GM13976 (cell line): ENCODE results near the gene HDAC7.

Experiments used
- DNase-seq: peaks from one replicate; pipeline ENCODE4 v3.0.0; 2012; ENCODE audit warnings: low spot score
- CTCF ChIP-seq: IDR thresholded peaks from 2 replicates; pipeline ENCODE4 v1.5.1; 2012; ENCODE audit warnings: borderline replicate concordance, mild to moderate bottlenecking; ENCODE audit not compliant: insufficient read depth; ENCODE audit errors: extremely low read depth, missing control alignments, control extremely low read depth
- in situ Hi-C: fragments of 300-500 bp; cut with MboI; formaldehyde crosslinking; loops from one replicate; pipeline ENCODE4 v1.12.0; 2022; ENCODE audit warnings: low sequenced_read_pairs, mixed read lengths, inconsistent platforms; ENCODE audit not compliant: unreplicated experiment

Gene HDAC7

GRCh38 chr12:47824198-47824597 lies 4.5 kb upstream of the HDAC7 start:
- DNase-seq, result no peak
- TF ChIP-seq CTCF, result no peak
- in situ Hi-C loops, result no loop called here

- in situ Hi-C loops, result no loop called here
- TF ChIP-seq CTCF, result no peak
- no peak for DNase-seq
Observed at GRCh38 chr12:47823422-47824086, 3.9 kb upstream of the HDAC7 start.

GRCh38 chr12:47822863-47823262 lies 3.2 kb upstream of the HDAC7 start:
- no peak for TF ChIP-seq CTCF
- in situ Hi-C loops, result no loop called here
- DNase-seq, result no peak

GRCh38 chr12:47822401-47822800 lies 2.7 kb upstream of the HDAC7 start:
- no peak for TF ChIP-seq CTCF
- in situ Hi-C loops, result no loop called here
- DNase-seq, result no peak

GRCh38 chr12:47821346-47821706 lies 1.6 kb upstream of the HDAC7 start:
- in situ Hi-C loops, result no loop called here
- DNase-seq, result no peak
- no peak for TF ChIP-seq CTCF

GRCh38 chr12:47820631-47821345 lies 1.1 kb upstream of the HDAC7 start:
- in situ Hi-C loops, result no loop called here
- TF ChIP-seq CTCF, result no peak
- no peak for DNase-seq
